Measurements from ENCODE around the gene AIF1L. TPM values are rescaled to one million over a fixed set of nuclear protein-coding genes. Genes with fewer than 3 reads are reported as not detected.

The AIF1L gene
- total RNA-seq, 5 donors from 2014 or later (not counting 1 experiment from before 2014, with no cell fraction given): 0.37 to 0.67 (median 0.51) TPM; not detected in 2

GRCh38 chr9:131142160-131142559, 45.8 kb downstream of the AIF1L start:
- POLR2A ChIA-PET: interaction anchor here in 1 of 2 donors (0.5 kb wide), 1 partner anchor 1149 kb away, joined by 4 read pairs; no protein-coding TSS in a partner anchor
- CTCF ChIA-PET: interaction anchor here in 1 of 2 donors (0.6 kb wide), 1 partner anchor 154 kb away, joined by 3 read pairs; no protein-coding TSS in a partner anchor

GRCh38 chr9:131144201-131144600, 47.9 kb downstream of the AIF1L start:
- Mint-ChIP-seq H3K36me3 (peaks cover 75% of the 10 kb centered on the region), H3K27ac (peak overlapping the region in 1 of 2 donors; percentile 44), H3K4me3 (no peak overlapping the region), H3K9me3 (no peaks in the 10 kb centered on the region), H3K27me3 (no peaks in the 10 kb centered on the region), H3K4me1 (peaks cover 4 to 16% (median 4%) of the 10 kb centered on the region in 3 donors)
- POLR2A ChIA-PET: no interaction called here
- H3K36me3 ChIP-seq (ENCODE audit: control insufficient read depth in 2 of 2, extremely low read depth in 1 of 2, insufficient read depth in 1 of 2, low read length in 1 of 2): peaks cover 12 to 83% of the 10 kb centered on the region in 2 donors
- no peaks in the 10 kb centered on the region for H3K9me3 ChIP-seq
- DNase-seq: no peak
- CTCF ChIA-PET: interaction anchor here in 1 of 2 donors (0.6 to 0.7 kb wide), 2 partner anchors 71 to 1199 kb away, joined by 3 to 7 read pairs; no protein-coding TSS in a partner anchor
- no peak for ATAC-seq (replicated peaks in 1 of 4)
- H3K27me3 ChIP-seq (replicated peaks in 1 of 2; ENCODE audit: control insufficient read depth in 2 of 2, extremely low read depth in 1 of 2, insufficient read depth in 2 of 2, low read length in 1 of 2): no peaks in the 10 kb centered on the region
- WGBS (ENCODE audit: insufficient coverage): 85% methylated on average over 2 of the region's 3 CpGs
- H3K4me1 ChIP-seq (ENCODE audit: control insufficient read depth in 1 of 2, extremely low read depth in 1 of 2, insufficient read depth in 2 of 2, low read length in 2 of 2): no peaks in the 10 kb centered on the region
- H3K4me3 ChIP-seq (ENCODE audit: control insufficient read depth in 1 of 2, extremely low read depth in 1 of 2, low read length in 1 of 2): no peak overlapping the region
- H3K27ac ChIP-seq (ENCODE audit: low read length): no peak overlapping the region

More at GRCh38 chr9:131142160-131142559, 45.8 kb downstream of the AIF1L start:
- Histone ChIP-seq H3K4me3 (ENCODE audit: control insufficient read depth in 1 of 2, extremely low read depth in 1 of 2, low read length in 1 of 2) (no peak overlapping the region), H3K27ac (ENCODE audit: low read length) (no peak overlapping the region), H3K4me1 (ENCODE audit: control insufficient read depth in 1 of 2, extremely low read depth in 1 of 2, insufficient read depth in 2 of 2, low read length in 2 of 2) (no peaks in the 10 kb centered on the region), H3K9me3 (no peaks in the 10 kb centered on the region), H3K27me3 (replicated peaks in 1 of 2; ENCODE audit: control insufficient read depth in 2 of 2, extremely low read depth in 1 of 2, insufficient read depth in 2 of 2, low read length in 1 of 2) (no peaks in the 10 kb centered on the region), H3K36me3 (ENCODE audit: control insufficient read depth in 2 of 2, extremely low read depth in 1 of 2, insufficient read depth in 1 of 2, low read length in 1 of 2) (peaks cover 15 to 85% of the 10 kb centered on the region in 2 donors)
- no peak overlapping the region for H3K4me3 Mint-ChIP-seq
- H3K4me1 Mint-ChIP-seq: peaks cover 0 to 6% (median 2%) of the 10 kb centered on the region in 3 donors
- ATAC-seq (replicated peaks in 1 of 4): no peak
- H3K27ac Mint-ChIP-seq: no peak overlapping the region
- no peak for DNase-seq
- H3K9me3 Mint-ChIP-seq: no peaks in the 10 kb centered on the region
- H3K27me3 Mint-ChIP-seq: no peaks in the 10 kb centered on the region
- WGBS (ENCODE audit: insufficient coverage): no CpG with 5 or more reads among the region's 3 CpGs
- H3K36me3 Mint-ChIP-seq: peaks cover 73% of the 10 kb centered on the region

- ATAC-seq (replicated peaks in 1 of 4): no peak
- Mint-ChIP-seq H3K36me3 (peaks cover 76% of the 10 kb centered on the region), H3K4me1 (peaks cover 12 to 24% (median 14%) of the 10 kb centered on the region in 3 donors), H3K27ac (no peak overlapping the region), H3K4me3 (no peak overlapping the region), H3K27me3 (no peaks in the 10 kb centered on the region), H3K9me3 (no peaks in the 10 kb centered on the region)
- no peak overlapping the region for H3K4me3 ChIP-seq (ENCODE audit: control insufficient read depth in 1 of 2, extremely low read depth in 1 of 2, low read length in 1 of 2)
- H3K4me1 ChIP-seq (ENCODE audit: control insufficient read depth in 1 of 2, extremely low read depth in 1 of 2, insufficient read depth in 2 of 2, low read length in 2 of 2): peaks cover 0 to 2% of the 10 kb centered on the region in 2 experiments
- no peaks in the 10 kb centered on the region for H3K9me3 ChIP-seq
- peaks cover 12 to 83% of the 10 kb centered on the region in 2 donors for H3K36me3 ChIP-seq (ENCODE audit: control insufficient read depth in 2 of 2, extremely low read depth in 1 of 2, insufficient read depth in 1 of 2, low read length in 1 of 2)
- no peak for DNase-seq
- WGBS (ENCODE audit: insufficient coverage): no CpG with 5 or more reads among the region's 2 CpGs
- H3K27me3 ChIP-seq (replicated peaks in 1 of 2; ENCODE audit: control insufficient read depth in 2 of 2, extremely low read depth in 1 of 2, insufficient read depth in 2 of 2, low read length in 1 of 2): no peaks in the 10 kb centered on the region
- CTCF ChIA-PET: no interaction called here
- POLR2A ChIA-PET: interaction anchor here in 1 of 2 donors (0.6 to 0.7 kb wide), 3 partner anchors 20 to 1138 kb away, joined by 3 to 6 read pairs (median 3); no protein-coding TSS in a partner anchor
- no peak overlapping the region for H3K27ac ChIP-seq (ENCODE audit: low read length)
Observed at GRCh38 chr9:131145245-131145644, 48.9 kb downstream of the AIF1L start.

GRCh38 chr9:131146186-131146585, 49.9 kb downstream of the AIF1L start:
- no peak for DNase-seq
- ChIA-PET POLR2A (interaction anchor here (0.6 to 0.7 kb wide), 2 partner anchors 10 to 21 kb away, joined by 3 to 4 read pairs; no protein-coding TSS in a partner anchor), CTCF (no interaction called here)
- Histone ChIP-seq H3K4me3 (ENCODE audit: control insufficient read depth in 1 of 2, extremely low read depth in 1 of 2, low read length in 1 of 2) (no peak overlapping the region), H3K9me3 (no peaks in the 10 kb centered on the region), H3K27ac (ENCODE audit: low read length) (no peak overlapping the region), H3K4me1 (ENCODE audit: control insufficient read depth in 1 of 2, extremely low read depth in 1 of 2, insufficient read depth in 2 of 2, low read length in 2 of 2) (peaks cover 0 to 2% of the 10 kb centered on the region in 2 experiments), H3K27me3 (replicated peaks in 1 of 2; ENCODE audit: control insufficient read depth in 2 of 2, extremely low read depth in 1 of 2, insufficient read depth in 2 of 2, low read length in 1 of 2) (no peaks in the 10 kb centered on the region), H3K36me3 (ENCODE audit: control insufficient read depth in 2 of 2, extremely low read depth in 1 of 2, insufficient read depth in 1 of 2, low read length in 1 of 2) (peaks cover 8 to 82% of the 10 kb centered on the region in 2 donors)
- Mint-ChIP-seq H3K36me3 (peaks cover 75% of the 10 kb centered on the region), H3K27ac (no peak overlapping the region), H3K9me3 (no peaks in the 10 kb centered on the region), H3K4me3 (no peak overlapping the region), H3K27me3 (no peaks in the 10 kb centered on the region), H3K4me1 (peaks cover 12 to 24% (median 18%) of the 10 kb centered on the region in 3 donors)
- ATAC-seq (replicated peaks in 1 of 4): no peak
- WGBS (ENCODE audit: insufficient coverage): no CpG with 5 or more reads among the region's 4 CpGs

- no peak overlapping the region for H3K4me3 ChIP-seq (ENCODE audit: control insufficient read depth in 1 of 2, extremely low read depth in 1 of 2, low read length in 1 of 2)
- ChIA-PET POLR2A (no interaction called here), CTCF (no interaction called here)
- H3K27me3 ChIP-seq (replicated peaks in 1 of 2; ENCODE audit: control insufficient read depth in 2 of 2, extremely low read depth in 1 of 2, insufficient read depth in 2 of 2, low read length in 1 of 2): no peaks in the 10 kb centered on the region
- H3K9me3 ChIP-seq: no peaks in the 10 kb centered on the region
- H3K36me3 ChIP-seq (ENCODE audit: control insufficient read depth in 2 of 2, extremely low read depth in 1 of 2, insufficient read depth in 1 of 2, low read length in 1 of 2): peaks cover 11 to 90% of the 10 kb centered on the region in 2 donors
- no peaks in the 10 kb centered on the region for H3K9me3 Mint-ChIP-seq
- no peaks in the 10 kb centered on the region for H3K27me3 Mint-ChIP-seq
- ATAC-seq (replicated peaks in 1 of 4) (no peak), DNase-seq (no peak)
- H3K4me3 Mint-ChIP-seq: no peak overlapping the region
- peaks cover 0 to 2% of the 10 kb centered on the region in 2 experiments for H3K4me1 ChIP-seq (ENCODE audit: control insufficient read depth in 1 of 2, extremely low read depth in 1 of 2, insufficient read depth in 2 of 2, low read length in 2 of 2)
- H3K27ac Mint-ChIP-seq: no peak overlapping the region
- H3K36me3 Mint-ChIP-seq: peaks cover 77% of the 10 kb centered on the region
- H3K27ac ChIP-seq (ENCODE audit: low read length): no peak overlapping the region
- H3K4me1 Mint-ChIP-seq: peaks cover 13 to 27% (median 18%) of the 10 kb centered on the region in 3 donors
- WGBS (ENCODE audit: insufficient coverage): no CpG with 5 or more reads among the region's 3 CpGs
Observed at GRCh38 chr9:131148276-131148675, 51.9 kb downstream of the AIF1L start.

GRCh38 chr9:131148966-131149687, 52.8 kb downstream of the AIF1L start:
- POLR2A ChIA-PET: no interaction called here
- CTCF ChIA-PET: no interaction called here
- ATAC-seq (replicated peaks in 1 of 4): peak in 3 of 4 experiments; percentile 18 to 44 (median 33)
- peaks cover 78% of the 10 kb centered on the region for H3K36me3 Mint-ChIP-seq
- DNase-seq: no peak
- no peak overlapping the region for H3K4me3 ChIP-seq (ENCODE audit: control insufficient read depth in 1 of 2, extremely low read depth in 1 of 2, low read length in 1 of 2)
- peaks cover 0 to 2% of the 10 kb centered on the region in 2 experiments for H3K4me1 ChIP-seq (ENCODE audit: control insufficient read depth in 1 of 2, extremely low read depth in 1 of 2, insufficient read depth in 2 of 2, low read length in 2 of 2)
- no peaks in the 10 kb centered on the region for H3K27me3 Mint-ChIP-seq
- H3K27me3 ChIP-seq (replicated peaks in 1 of 2; ENCODE audit: control insufficient read depth in 2 of 2, extremely low read depth in 1 of 2, insufficient read depth in 2 of 2, low read length in 1 of 2): no peaks in the 10 kb centered on the region
- peaks cover 10 to 94% of the 10 kb centered on the region in 2 donors for H3K36me3 ChIP-seq (ENCODE audit: control insufficient read depth in 2 of 2, extremely low read depth in 1 of 2, insufficient read depth in 1 of 2, low read length in 1 of 2)
- no peak overlapping the region for H3K4me3 Mint-ChIP-seq
- no peaks in the 10 kb centered on the region for H3K9me3 Mint-ChIP-seq
- no peak overlapping the region for H3K27ac ChIP-seq (ENCODE audit: low read length)
- H3K4me1 Mint-ChIP-seq: peaks cover 15 to 30% (median 21%) of the 10 kb centered on the region in 3 donors
- WGBS (ENCODE audit: insufficient coverage): 33% methylated on average over 3 of the region's 7 CpGs
- H3K9me3 ChIP-seq: no peaks in the 10 kb centered on the region
- peak overlapping the region; percentile 63 to 79 for H3K27ac Mint-ChIP-seq

Measured in T-cell (primary cell).